DOHH2 (cell line): Measurements from ENCODE around the gene CRHBP.

ENCODE experiments used
- H3F3A ChIP-seq: fragments of 200-600 bp; sonication (generic), shearing (Covaris generic); 2 replicates; pipeline ENCODE4 v1.6.0; 2016; ENCODE audit warnings: antibody characterized with exemption, mild to moderate bottlenecking; ENCODE audit not compliant: control insufficient read depth, insufficient read depth
- H3K27ac ChIP-seq: fragments of 200-600 bp; sonication (generic); 2 replicates; pipeline ENCODE4 v1.5.1; 2014; ENCODE audit warnings: low read depth, mild to moderate bottlenecking, low read length, moderate library complexity
- H3K27me3 ChIP-seq: fragments of 200-600 bp; sonication (generic); 2 replicates; pipeline ENCODE4 v1.6.1; 2014; ENCODE audit warnings: mild to moderate bottlenecking, low read length, mixed read lengths; ENCODE audit not compliant: control insufficient read depth
- H3K36me3 ChIP-seq: fragments of 200-600 bp; sonication (generic); 2 replicates; pipeline ENCODE4 v1.6.1; 2014; ENCODE audit warnings: mild to moderate bottlenecking, low read length, moderate library complexity, mixed read lengths; ENCODE audit not compliant: control insufficient read depth
- H3K4me1 ChIP-seq: fragments of 200-600 bp; sonication (generic); 2 replicates; pipeline ENCODE4 v1.6.1; 2014; ENCODE audit warnings: mild to moderate bottlenecking, low read length, mixed read lengths; ENCODE audit not compliant: control insufficient read depth
- H3K4me2 ChIP-seq: fragments of 200-600 bp; sonication (generic); 2 replicates; pipeline ENCODE4 v1.6.0; 2014; ENCODE audit warnings: mild to moderate bottlenecking, low read length, moderate library complexity
- H3K4me3 ChIP-seq: fragments of 200-600 bp; sonication (generic); 2 replicates; pipeline ENCODE4 v1.5.1; 2014; ENCODE audit warnings: mild to moderate bottlenecking, low read length, mixed read lengths
- H3K79me2 ChIP-seq: fragments of 200-600 bp; sonication (generic); 2 replicates; pipeline ENCODE4 v1.6.1; 2014; ENCODE audit warnings: mild to moderate bottlenecking, low read length, mixed read lengths; ENCODE audit not compliant: control insufficient read depth
- H3K9me2 ChIP-seq: fragments of 200-600 bp; sonication (generic); replicated peaks from 2 replicates; pipeline ENCODE4 v1.6.1; 2014; ENCODE audit warnings: mild to moderate bottlenecking, low read length, mixed read lengths; ENCODE audit not compliant: control insufficient read depth
- H3K9me3 ChIP-seq: fragments of 200-600 bp; sonication (generic); 2 replicates; pipeline ENCODE4 v1.6.1; 2014; ENCODE audit warnings: antibody characterized with exemption, low read length, mixed read lengths; ENCODE audit not compliant: control insufficient read depth, insufficient read depth
- H4K20me1 ChIP-seq: fragments of 200-600 bp; sonication (generic); 2 replicates; pipeline ENCODE4 v1.6.0; 2014; ENCODE audit warnings: low read depth, mild to moderate bottlenecking, antibody characterized with exemption, low read length, moderate library complexity; ENCODE audit not compliant: control insufficient read depth, insufficient read depth
- EZH2phosphoT487 ChIP-seq: fragments of 200-600 bp; sonication (generic); IDR thresholded peaks from 2 replicates; pipeline ENCODE4 v1.6.1; 2017; ENCODE audit warnings: borderline replicate concordance, mild to moderate bottlenecking, antibody characterized with exemption, low read length, moderate library complexity, mixed read lengths
- TF ChIP-seq, protein P1 (sequence below): fragments of 200-600 bp; sonication (generic); IDR thresholded peaks from one replicate; pipeline ENCODE4 v1.5.1; 2014; ENCODE audit warnings: antibody characterized with exemption, mild to moderate bottlenecking, low read depth, low read length; ENCODE audit not compliant: poor library complexity, severe bottlenecking

CRHBP gene

DNA sequence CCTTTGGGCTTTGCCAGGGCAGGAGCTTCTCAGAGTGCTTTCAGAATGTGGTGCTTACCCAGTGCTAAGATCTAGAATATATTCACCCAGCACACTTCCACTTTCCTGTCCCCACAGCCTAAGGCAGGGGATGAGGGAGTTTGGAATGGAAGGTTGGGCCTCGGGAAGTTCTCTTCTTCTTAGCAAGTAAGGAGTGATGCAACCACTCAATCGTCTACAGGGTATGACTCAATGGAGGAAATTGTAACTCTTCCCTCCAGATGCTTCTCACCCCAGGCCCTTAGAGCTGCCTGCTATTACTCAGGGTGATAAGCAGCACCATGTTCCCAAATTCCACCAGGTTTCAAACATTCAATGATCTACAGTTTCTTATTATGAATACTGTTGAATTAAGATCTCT lies 46.6 kb downstream of the CRHBP start:
- H3K36me3 ChIP-seq, result no peaks in the 10 kb centered on the region
- H3K9me3 ChIP-seq, result no peaks in the 10 kb centered on the region
- no peaks in the 10 kb centered on the region for H3K79me2 ChIP-seq
- H3K9me2 ChIP-seq, result no peaks in the 10 kb centered on the region
- H3F3A ChIP-seq, result no peaks in the 10 kb centered on the region
- H3K27me3 ChIP-seq, result no peaks in the 10 kb centered on the region
- H3K4me3 ChIP-seq, result no peak overlapping the region
- H3K4me1 ChIP-seq, result no peaks in the 10 kb centered on the region
- no peak overlapping the region for H3K4me2 ChIP-seq
- TF ChIP-seq EZH2phosphoT487, result no peak
- TF ChIP-seq, protein P1, sequence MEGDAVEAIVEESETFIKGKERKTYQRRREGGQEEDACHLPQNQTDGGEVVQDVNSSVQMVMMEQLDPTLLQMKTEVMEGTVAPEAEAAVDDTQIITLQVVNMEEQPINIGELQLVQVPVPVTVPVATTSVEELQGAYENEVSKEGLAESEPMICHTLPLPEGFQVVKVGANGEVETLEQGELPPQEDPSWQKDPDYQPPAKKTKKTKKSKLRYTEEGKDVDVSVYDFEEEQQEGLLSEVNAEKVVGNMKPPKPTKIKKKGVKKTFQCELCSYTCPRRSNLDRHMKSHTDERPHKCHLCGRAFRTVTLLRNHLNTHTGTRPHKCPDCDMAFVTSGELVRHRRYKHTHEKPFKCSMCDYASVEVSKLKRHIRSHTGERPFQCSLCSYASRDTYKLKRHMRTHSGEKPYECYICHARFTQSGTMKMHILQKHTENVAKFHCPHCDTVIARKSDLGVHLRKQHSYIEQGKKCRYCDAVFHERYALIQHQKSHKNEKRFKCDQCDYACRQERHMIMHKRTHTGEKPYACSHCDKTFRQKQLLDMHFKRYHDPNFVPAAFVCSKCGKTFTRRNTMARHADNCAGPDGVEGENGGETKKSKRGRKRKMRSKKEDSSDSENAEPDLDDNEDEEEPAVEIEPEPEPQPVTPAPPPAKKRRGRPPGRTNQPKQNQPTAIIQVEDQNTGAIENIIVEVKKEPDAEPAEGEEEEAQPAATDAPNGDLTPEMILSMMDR, result no peak
- H4K20me1 ChIP-seq, result no peaks in the 10 kb centered on the region
- no peak overlapping the region for H3K27ac ChIP-seq

DNA sequence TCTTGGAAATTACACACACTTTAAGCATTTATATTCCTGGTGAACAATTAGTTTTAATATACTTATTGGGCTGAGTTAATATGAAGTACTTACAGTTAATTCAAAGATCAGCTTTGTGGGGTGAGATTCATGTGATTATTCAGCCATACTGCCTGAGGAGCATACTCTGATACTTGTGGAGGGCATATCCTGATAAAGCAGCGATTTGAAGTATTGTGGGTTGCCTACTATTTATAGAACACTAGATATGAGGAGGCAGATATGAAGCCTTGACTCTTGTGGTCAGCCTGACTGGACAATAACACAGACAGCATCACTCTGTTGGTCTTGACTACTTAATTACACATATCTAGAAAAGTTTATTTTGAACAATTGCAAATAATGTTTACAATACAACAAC lies 50.4 kb downstream of the CRHBP start:
- Histone ChIP-seq H3K4me2 (no peak overlapping the region), H3K4me1 (no peaks in the 10 kb centered on the region), H3K79me2 (no peaks in the 10 kb centered on the region)

DNA sequence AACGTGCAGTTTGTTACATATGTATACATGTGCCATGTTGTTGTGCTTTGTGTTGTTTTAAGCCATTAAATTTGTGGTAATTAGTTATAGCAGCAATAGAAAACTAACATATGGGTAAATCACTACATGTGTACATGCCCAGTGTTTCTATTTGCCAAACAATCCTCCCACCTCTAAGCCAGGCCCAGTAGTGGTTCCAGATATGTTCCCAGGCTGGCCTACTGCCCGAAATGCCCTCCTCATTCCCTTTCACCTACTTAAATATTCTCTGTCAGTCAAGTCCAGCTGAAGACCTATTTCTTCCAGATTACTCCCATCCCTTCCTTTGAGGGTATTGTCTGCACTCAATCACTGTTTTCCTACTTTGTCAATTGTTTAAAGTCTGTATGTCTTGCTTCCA lies 53.3 kb downstream of the CRHBP start:
- TF ChIP-seq, protein P1, result no peak
- no peak for TF ChIP-seq EZH2phosphoT487
- Histone ChIP-seq H3F3A (no peaks in the 10 kb centered on the region), H3K36me3 (no peaks in the 10 kb centered on the region), H3K4me3 (no peak overlapping the region), H3K9me2 (no peaks in the 10 kb centered on the region), H4K20me1 (no peaks in the 10 kb centered on the region), H3K27me3 (no peaks in the 10 kb centered on the region), H3K4me2 (no peak overlapping the region), H3K9me3 (no peaks in the 10 kb centered on the region), H3K4me1 (no peaks in the 10 kb centered on the region), H3K79me2 (no peaks in the 10 kb centered on the region), H3K27ac (no peak overlapping the region)

More for the DNA sequence above, 50.4 kb downstream of the CRHBP start:
- Histone ChIP-seq H3K9me3 (no peaks in the 10 kb centered on the region), H3F3A (no peaks in the 10 kb centered on the region), H3K27ac (no peak overlapping the region), H3K4me3 (no peak overlapping the region), H3K27me3 (no peaks in the 10 kb centered on the region), H3K36me3 (no peaks in the 10 kb centered on the region), H3K9me2 (no peaks in the 10 kb centered on the region), H4K20me1 (no peaks in the 10 kb centered on the region)
- TF ChIP-seq, protein P1, result no peak
- TF ChIP-seq EZH2phosphoT487, result no peak

DNA sequence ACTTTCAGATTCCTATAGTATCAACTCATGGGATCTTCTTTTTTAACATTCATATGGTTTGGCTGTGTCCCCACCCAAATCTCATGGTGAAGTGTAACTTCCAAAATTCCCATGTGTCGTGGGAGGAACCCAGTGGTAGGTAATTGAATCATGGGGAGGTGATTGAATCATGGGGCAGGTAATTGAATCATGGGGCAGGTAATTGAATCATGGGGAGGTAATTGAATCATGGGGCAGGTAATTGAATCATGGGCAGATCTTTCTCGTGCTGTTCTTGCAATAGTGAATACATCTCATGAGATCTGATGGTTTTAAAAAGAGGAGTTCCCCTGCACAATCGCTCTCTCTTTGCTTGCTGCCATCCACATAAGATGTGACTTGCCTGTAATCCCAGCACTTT lies 55.6 kb downstream of the CRHBP start:
- Histone ChIP-seq H4K20me1 (no peaks in the 10 kb centered on the region), H3K27me3 (no peaks in the 10 kb centered on the region), H3K36me3 (no peaks in the 10 kb centered on the region), H3K9me2 (no peaks in the 10 kb centered on the region), H3K4me3 (no peak overlapping the region), H3F3A (no peaks in the 10 kb centered on the region), H3K27ac (no peak overlapping the region), H3K9me3 (no peaks in the 10 kb centered on the region), H3K79me2 (no peaks in the 10 kb centered on the region), H3K4me2 (no peak overlapping the region), H3K4me1 (no peaks in the 10 kb centered on the region)
- TF ChIP-seq, protein P1, result no peak
- TF ChIP-seq EZH2phosphoT487, result no peak
